ENCODE data around the gene RPS24. TPM values are rescaled to one million over a fixed set of nuclear protein-coding genes. Genes with fewer than 3 reads are reported as not detected.

RPS24 gene
- total and polyA plus RNA-seq, 2 of the 13 experiments (the other 11 are each of a cell fraction or from before 2014, with no cell fraction given): 2,690 to 3,319 TPM

GRCh38 chr10:78033637-78034470 is at the start of gene RPS24 (continued):
- TF ChIP-seq HIVEP1 (CRISPR knock-in tag; IDR thresholded peaks at IDR 0.05) (peak; percentile 59; the same call in 1 of the 2 replicates), RBFOX2 (IDR thresholded peaks at IDR 0.05; ENCODE audit: low read depth, low read length) (peak; percentile 94), DR1 (CRISPR knock-in tag; IDR thresholded peaks at IDR 0.05) (peak; percentile 98), SETDB1 (CRISPR knock-in tag; IDR thresholded peaks at IDR 0.05; ENCODE audit: borderline replicate concordance) (no peak), NFIC (IDR thresholded peaks at IDR 0.05; ENCODE audit: low read length) (no peak), ASH2L (IDR thresholded peaks at IDR 0.05; ENCODE audit: insufficient read length, low read depth, low read length) (peak; percentile 93), FOSL1 (CRISPR knock-in tag; IDR thresholded peaks at IDR 0.05; ENCODE audit: borderline replicate concordance) (0 out of 2 replicates have a peak, but pooled peaks have one; percentile 11), FOXA3 (CRISPR knock-in tag; IDR thresholded peaks at IDR 0.05) (peak; percentile 44; the same call in 1 of the 2 replicates), ZFP82 (CRISPR knock-in tag; IDR thresholded peaks at IDR 0.05; ENCODE audit: borderline replicate concordance) (no peak), ERF (CRISPR knock-in tag; IDR thresholded peaks at IDR 0.05) (peak; percentile 73; the same call in 1 of the 2 replicates), BCLAF1 (IDR thresholded peaks at IDR 0.05) (no peak), ZNF7 (CRISPR knock-in tag; IDR thresholded peaks at IDR 0.05) (no peak), ZBTB7A (CRISPR knock-in tag; IDR thresholded peaks at IDR 0.05) (no peak), ZNF274 (CRISPR knock-in tag; IDR thresholded peaks at IDR 0.05) (peak; percentile 90; the same call in 1 of the 2 replicates)
- TF ChIP-seq, protein P1, sequence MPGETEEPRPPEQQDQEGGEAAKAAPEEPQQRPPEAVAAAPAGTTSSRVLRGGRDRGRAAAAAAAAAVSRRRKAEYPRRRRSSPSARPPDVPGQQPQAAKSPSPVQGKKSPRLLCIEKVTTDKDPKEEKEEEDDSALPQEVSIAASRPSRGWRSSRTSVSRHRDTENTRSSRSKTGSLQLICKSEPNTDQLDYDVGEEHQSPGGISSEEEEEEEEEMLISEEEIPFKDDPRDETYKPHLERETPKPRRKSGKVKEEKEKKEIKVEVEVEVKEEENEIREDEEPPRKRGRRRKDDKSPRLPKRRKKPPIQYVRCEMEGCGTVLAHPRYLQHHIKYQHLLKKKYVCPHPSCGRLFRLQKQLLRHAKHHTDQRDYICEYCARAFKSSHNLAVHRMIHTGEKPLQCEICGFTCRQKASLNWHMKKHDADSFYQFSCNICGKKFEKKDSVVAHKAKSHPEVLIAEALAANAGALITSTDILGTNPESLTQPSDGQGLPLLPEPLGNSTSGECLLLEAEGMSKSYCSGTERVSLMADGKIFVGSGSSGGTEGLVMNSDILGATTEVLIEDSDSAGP (CRISPR knock-in tag; IDR thresholded peaks at IDR 0.05; ENCODE audit: borderline replicate concordance): peak; percentile 71
- TF ChIP-seq, protein P2, sequence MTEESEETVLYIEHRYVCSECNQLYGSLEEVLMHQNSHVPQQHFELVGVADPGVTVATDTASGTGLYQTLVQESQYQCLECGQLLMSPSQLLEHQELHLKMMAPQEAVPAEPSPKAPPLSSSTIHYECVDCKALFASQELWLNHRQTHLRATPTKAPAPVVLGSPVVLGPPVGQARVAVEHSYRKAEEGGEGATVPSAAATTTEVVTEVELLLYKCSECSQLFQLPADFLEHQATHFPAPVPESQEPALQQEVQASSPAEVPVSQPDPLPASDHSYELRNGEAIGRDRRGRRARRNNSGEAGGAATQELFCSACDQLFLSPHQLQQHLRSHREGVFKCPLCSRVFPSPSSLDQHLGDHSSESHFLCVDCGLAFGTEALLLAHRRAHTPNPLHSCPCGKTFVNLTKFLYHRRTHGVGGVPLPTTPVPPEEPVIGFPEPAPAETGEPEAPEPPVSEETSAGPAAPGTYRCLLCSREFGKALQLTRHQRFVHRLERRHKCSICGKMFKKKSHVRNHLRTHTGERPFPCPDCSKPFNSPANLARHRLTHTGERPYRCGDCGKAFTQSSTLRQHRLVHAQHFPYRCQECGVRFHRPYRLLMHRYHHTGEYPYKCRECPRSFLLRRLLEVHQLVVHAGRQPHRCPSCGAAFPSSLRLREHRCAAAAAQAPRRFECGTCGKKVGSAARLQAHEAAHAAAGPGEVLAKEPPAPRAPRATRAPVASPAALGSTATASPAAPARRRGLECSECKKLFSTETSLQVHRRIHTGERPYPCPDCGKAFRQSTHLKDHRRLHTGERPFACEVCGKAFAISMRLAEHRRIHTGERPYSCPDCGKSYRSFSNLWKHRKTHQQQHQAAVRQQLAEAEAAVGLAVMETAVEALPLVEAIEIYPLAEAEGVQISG (CRISPR knock-in tag; IDR thresholded peaks at IDR 0.05): peak; percentile 89
- TF ChIP-seq, protein P3, sequence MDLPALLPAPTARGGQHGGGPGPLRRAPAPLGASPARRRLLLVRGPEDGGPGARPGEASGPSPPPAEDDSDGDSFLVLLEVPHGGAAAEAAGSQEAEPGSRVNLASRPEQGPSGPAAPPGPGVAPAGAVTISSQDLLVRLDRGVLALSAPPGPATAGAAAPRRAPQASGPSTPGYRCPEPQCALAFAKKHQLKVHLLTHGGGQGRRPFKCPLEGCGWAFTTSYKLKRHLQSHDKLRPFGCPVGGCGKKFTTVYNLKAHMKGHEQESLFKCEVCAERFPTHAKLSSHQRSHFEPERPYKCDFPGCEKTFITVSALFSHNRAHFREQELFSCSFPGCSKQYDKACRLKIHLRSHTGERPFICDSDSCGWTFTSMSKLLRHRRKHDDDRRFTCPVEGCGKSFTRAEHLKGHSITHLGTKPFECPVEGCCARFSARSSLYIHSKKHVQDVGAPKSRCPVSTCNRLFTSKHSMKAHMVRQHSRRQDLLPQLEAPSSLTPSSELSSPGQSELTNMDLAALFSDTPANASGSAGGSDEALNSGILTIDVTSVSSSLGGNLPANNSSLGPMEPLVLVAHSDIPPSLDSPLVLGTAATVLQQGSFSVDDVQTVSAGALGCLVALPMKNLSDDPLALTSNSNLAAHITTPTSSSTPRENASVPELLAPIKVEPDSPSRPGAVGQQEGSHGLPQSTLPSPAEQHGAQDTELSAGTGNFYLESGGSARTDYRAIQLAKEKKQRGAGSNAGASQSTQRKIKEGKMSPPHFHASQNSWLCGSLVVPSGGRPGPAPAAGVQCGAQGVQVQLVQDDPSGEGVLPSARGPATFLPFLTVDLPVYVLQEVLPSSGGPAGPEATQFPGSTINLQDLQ (CRISPR knock-in tag; IDR thresholded peaks at IDR 0.05): no peak

Measured in HepG2 (cell line).